ENCODE data around the gene DYRK4.

Gene DYRK4

DNA sequence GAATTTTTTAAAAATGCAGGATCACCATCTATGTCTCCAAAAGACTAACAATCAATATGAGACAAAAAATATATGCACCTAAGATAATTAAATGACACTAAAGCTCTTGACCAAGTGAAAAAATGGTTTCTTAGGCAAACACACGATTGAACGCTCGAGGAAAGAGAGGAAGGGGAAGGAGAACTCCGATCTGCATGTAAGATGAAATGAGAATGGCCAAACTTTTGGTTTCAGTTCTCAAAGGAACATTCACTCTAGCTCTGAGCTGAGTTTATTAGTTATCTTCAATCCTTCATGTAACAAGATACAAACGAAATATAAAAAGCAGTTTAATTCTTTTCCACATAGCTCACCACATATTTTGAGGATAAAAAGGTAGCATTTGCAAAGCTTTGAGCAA, 2.8 kb downstream of the DYRK4 start:
- no peak for DNase-seq

DNA sequence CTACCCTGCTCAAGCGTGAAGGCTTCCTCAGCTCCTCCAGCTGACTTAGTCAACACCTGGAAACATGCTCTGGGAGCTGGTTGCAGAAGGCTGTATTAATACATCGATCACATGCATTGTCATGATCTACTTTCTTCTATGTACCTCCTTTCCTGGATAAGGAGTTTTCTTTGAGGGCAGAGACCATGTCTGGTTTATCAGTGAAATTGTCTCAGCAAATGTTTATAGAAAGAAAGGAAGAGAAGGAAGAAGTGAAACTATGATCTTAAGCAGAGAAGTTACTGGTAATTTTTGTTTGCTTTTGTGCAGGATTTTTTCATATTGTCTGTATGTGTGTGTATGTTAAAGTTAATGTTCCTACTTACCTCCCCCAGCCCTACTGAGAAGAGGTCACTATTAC, 4.5 kb downstream of the DYRK4 start:
- no peak for DNase-seq

DNA sequence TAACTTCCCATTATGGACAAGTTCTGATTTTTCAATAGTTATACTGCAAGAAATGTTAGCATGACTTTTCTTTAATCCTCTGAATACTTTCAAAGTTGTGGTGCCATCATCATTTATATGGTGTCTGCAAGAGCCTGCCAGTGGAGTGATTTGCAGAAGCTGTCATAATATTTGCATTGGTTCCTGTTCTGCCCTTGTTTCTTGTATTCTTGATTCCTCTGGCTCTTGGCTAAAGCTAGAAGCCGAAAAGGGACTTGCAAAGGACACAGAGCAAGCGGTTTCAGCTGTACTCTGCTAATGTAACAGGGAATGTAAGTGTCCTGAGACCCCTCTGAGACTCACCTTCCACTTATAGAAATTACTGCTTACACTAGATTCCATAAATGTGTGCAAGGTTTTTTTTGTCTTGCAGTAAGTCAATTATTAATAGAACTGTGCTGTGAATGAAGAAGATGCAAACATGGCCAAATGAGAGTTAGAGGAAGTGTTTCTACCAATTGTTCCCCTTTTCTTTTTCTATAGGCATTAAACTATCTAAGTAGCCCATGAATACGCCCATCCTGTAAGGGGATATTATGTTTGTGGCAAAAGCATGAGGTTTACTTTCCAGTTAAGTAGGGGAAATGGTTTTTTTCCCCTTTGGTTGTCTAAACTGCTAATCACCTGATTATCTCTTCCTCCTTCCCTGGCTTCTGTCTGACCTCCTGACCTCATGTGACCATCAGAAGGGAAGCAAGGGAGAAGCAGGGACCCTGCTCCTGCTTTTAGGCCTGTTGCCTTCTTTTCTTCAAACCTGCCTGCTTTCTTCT, 5.3 kb downstream of the DYRK4 start:
- DNase-seq = peak; percentile 69

DNA sequence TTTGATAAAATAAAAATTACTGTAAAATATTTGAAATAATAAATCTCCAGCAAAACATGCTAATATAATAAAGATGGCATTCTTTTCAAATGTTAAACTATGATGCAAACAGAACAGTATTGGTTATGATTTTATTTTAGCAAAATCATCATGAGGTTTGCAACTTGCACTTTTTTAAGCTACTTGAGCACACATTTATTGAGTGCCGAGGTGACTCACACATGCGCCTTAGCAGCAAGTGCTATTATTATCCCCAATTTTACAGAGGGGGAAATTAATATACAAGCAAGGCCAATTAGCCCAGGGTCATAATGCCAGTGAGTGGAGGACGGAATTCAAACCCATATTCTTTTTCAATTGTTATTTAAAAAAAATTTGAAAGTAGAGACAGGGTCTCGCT, 7.3 kb downstream of the DYRK4 start:
- DNase-seq = no peak

DNA sequence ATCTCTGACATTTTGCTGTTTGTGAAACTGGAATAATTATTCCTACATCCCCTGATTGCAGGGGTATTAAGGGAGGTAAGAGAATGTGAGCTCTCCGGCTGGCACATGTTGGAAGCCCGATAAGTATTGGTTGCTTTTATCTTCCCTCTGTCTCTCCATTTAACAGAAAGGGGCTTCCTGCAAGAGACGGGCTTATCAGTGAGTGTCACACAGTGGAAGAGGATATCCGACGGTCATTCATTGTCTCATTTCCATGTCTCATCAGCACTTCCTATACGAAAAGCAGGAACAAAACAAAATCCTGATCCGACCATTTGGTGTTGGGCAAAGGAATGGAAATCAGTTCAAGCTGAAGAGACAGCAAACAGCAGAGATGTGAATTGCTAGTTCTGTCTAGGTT, 10.7 kb downstream of the DYRK4 start:
- DNase-seq = no peak

DNA sequence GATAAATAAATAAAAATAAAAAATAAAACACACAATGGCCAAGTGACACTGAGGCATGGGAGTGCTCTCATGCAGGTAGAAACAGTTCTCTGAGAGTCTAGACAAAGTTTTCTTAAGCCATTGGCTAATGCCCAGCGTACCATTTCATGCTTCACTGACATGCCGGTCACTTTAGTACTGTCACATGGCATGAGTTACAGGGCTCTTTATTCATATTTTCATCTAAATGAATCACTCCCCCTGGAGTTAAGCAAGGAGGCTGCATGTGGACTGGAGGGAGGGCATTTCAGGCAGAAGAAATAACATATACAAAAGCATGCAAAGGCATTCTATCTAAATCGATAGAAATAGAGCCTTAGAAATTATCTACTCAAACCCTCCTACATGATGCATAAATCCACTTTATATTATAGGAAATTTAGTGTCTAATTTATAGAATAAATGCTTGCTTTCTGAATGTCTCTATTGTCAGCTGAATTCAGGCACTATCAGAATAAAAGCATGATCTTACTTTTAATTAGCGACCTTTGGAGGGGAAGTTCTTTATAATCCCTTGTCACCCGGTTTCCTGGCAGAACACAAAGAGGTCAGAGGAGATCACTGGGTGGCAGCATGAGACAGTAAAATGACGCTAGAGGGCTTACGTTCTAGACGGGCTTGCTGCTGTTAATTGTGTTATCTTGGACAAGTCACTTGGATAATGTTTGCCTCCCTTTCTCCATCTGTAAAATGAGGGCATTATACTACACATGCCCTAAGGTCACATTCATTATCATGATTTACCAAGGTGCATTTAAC, 17.5 kb downstream of the DYRK4 start:
- DNase-seq = peak; percentile 38

DNA sequence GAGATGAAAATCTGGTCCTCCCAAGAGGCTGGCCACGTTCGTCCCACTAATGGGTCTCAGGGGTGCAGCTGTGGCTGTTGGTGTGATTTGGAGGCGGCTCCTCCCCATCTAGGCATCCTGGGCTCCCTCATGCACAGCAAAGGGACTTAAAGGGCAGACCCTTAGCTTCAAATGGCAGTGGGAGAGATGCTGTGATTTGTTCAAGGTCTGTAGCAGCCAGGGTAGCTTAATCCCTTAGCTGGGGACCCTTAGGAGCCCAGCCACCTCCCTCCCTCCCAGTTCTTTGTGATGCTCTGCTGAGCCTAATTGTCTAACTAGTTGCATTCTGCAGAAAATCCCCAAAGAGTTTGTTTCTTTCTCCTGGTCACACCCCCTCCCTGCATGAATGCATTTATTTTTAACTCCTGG, 18.3 kb downstream of the DYRK4 start:
- no peak for DNase-seq

DNA sequence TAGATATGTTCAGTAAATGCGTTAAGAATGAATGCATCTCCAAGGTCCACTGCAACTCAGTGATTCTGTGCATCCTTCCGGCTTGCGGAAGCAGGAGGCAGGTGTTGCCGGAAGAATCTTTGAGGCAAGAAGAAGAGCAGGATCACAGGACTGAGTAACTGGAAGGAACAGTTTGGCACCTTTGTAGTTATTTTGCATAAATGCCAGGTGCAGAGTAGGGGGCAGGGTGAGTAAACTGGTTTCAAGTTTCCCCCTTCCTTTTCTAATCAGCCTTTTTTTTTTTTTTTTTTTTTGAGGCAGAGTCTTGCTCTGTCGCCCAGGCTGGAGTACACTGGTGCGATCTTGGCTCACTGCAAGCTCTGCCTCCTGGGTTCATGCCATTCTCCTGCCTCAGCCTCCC, 22.3 kb downstream of the DYRK4 start:
- no peak for DNase-seq

DNA sequence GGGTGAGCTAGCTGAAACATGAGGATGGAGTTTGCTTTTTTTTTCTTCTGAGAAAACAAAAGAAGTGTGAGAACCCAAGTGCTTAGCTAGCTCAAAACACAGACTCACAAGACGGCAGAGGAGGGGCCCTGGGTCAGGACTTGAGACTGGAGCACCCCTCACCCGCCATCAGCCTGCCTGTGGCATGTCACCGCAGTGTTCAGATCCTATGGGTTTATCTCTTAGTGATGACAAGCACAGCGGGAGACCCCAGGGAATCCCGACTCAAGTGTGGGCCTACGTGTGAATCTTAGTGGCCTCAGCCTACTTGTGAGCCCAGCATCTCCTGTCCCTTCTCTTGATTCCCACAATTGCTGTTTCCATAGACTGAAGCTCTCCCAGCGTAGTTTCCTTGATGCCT, 22.9 kb downstream of the DYRK4 start:
- no peak for DNase-seq

DNA sequence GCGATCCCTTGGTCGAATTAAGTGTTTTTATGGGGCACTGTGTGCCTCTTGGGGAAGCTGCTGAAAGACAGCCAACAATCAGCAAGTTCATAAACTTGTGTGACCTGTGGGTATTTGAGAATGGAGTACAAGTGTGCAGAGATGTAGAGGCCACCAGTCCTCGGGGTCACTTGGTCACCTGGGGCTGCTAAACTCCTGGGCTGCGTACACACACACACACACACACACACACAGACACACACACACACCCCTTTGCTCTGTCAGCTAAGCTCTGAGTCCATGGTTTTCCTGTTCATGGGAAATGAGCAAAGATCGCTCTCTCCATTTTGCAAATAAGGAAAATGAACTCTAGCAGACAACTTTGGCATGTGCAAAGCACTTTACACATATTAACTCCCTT, 24.5 kb downstream of the DYRK4 start:
- no peak for DNase-seq

DNA sequence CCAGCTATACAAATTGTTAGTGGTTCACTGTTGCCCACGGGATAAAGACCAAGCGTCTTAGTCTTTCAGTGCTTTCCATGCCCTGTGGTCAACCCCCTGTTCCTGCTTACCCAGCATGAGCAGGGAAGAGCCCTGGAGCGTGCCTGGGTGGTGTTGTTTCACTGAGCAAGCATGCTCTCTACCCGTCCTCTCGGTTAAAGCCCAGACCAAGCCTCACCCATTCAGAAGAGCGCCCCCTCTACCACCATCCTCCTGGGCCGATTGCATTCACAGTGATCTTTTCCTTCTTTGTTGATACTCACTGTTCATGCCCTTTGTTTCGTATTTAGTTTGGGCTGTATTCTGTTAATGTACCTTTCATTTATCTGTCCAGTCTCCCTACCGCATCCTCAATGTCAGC, 25.1 kb downstream of the DYRK4 start:
- no peak for DNase-seq

DNA sequence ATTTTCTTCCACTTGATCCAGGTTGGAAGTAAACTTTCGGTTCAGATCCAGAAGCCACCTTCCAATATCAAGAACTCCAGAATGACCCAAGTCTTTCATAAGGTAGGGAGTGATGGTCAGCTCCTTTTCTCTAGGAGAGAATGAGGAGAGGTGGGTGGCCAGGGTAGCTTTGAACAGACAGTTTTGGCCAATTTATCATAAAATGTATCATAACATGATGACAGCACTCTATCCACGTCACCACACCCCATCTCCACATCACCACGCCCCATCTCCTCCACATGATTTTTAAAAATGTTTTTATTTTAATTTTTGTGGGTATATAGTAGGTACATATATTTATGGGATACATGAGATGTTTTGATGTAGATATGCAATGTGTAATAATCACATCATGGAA, 26.9 kb downstream of the DYRK4 start:
- no peak for DNase-seq

DNA sequence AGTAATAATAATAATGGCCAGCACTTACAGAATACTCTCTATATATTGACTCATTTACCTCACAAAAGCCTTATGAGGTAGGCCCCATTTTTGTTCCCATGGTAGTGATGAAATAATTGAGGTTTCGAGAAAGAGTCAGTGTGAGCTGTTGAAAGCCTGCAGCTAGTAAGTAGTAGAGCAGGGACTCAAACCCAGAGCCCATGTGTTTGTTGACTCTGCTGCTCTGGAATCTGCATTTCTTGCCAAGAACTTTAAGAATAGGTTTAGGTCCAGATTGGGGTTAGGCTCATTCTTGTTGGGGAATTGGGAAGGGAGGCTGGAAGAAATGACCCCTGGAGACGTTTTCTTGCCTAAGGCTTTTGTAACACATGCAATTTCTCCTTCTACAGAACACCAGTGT, 27.9 kb downstream of the DYRK4 start:
- DNase-seq = no peak

DNA sequence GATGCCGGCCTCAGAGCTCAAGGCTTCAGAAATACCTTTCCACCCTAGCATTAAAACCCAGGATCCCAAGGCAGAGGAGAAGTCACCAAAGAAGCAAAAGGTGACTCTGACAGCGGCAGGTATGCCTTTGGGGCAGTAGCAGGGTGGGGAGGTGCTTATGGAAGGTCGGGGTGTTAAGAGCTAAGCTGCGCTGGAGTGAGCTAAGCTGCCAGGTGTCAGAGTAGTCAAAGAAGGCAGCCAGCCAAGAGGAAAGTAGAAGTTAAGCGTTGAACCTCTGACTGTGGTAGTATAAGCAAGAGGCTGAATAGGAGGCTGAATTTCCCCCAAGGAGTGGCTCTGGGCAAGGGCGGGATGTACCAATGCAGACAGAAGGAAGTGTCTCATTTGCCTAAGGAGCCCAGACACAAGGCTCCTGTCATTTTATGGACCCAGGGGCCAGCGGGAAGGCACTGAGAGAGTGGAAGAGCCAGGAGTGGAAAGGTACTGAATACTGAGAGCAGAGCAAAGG, 29.2 kb downstream of the DYRK4 start:
- DNase-seq = no peak

DNA sequence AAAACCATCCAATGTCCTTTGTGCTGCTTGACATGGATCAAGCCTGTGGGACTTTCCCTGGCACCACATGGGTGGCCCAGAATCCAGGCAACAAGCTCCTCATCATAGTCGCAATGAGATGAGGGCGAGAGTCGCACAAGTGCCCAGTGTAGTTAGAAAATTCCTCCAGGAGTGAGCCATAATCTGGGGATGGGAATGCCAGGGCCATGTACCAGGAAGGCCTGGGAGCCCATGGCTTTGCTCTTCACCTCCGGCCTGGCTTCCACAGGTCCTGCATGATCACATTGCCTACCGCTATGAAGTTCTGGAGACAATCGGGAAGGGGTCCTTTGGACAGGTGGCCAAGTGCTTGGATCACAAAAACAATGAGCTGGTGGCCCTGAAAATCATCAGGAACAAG, 33.9 kb downstream of the DYRK4 start:
- DNase-seq = no peak

DNA sequence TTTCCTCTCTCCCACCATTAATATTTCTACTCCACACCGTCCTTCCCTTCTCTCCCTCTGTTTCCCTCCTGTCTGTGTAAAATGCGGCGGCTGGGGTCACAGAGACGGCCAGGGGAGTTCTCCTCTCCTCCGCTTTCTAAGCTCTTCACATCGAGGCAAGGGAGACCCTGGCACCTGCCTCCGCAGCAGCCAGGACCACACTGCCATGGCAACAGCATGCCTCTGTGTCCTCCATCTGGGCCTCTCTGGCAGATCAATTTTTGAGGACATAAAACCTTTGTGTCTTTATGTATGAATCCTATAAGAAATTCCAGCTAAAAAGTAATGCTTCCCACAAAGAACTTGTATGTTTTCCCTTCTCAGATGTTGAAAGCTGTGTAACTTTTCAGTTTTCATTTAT, 41.4 kb downstream of the DYRK4 start:
- DNase-seq = no peak

DNA sequence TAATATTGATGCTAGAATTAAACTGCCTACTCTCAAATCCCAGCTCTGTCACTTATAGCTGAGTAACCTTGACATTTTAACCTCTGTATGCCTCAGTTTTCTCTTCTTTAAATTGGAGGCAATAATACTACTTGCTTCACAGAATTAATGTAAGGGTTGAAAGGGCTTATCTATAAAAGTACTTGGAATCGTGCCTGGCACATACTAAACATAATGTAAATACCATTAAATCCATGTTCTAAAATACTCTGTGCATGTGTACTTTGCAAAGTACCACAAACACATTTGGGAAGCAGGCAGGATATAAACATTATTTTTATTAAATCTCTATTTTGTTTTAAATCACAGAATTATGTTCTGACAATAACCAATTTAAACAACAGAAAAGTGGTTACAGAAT, 41.9 kb downstream of the DYRK4 start:
- DNase-seq = no peak

DNA sequence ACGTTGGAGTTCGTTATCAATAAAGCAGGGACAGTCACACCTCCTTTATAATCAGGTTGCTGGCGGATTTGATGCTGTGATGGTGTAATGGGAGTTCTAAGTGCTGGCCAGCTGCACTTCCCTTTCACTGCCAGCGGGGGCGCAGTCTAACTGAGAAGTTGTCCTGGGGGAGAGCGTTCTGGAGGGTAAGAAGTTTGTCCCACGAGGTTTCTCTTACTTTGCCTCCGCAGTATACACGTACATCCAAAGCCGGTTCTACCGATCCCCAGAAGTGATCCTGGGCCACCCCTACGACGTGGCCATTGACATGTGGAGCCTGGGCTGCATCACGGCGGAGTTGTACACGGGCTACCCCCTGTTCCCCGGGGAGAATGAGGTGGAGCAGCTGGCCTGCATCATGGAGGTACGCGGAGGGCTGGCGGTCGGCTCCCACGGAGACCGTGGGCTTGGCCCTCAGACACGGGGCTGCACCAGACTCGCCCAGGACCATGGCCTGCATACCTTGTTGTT, 42.7 kb downstream of the DYRK4 start:
- peak; percentile 80 for DNase-seq

DNA sequence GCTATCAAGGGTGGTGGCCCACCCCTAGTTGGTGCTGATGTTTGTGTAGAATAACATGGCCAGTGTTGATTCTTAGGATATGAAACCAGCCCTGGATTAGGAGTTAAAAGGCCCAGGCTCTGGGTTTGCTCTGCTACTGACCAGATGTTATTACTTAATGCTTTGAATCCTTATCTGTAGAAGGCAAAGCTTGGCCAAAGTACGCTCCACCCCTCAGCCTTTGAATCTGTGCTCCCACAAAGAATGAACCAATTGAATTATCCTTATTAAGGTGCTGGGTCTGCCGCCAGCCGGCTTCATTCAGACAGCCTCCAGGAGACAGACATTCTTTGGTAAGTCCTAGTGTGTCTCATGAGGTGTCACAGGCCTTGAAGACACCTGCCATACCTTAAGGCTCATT, 45.0 kb downstream of the DYRK4 start:
- no peak for DNase-seq

DNA sequence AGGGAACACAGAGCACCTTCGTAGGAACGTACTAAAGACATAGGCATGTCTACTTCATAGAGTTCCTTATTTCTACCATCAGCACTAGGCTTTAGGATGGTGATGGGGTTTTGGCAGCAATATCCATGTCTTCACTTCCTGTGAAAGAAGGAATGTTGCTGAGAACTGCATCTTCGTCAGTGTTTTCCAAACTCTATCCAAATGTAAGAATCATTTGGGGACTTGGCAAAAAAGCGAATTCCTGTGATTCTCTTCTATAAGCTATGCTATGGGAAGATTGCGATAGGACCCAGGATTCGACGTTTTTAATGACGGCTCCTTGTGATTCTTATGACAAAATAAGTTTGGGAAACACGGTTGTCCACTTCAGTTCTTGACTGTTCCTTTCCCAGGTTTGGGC, 47.1 kb downstream of the DYRK4 start:
- DNase-seq = no peak

DNA sequence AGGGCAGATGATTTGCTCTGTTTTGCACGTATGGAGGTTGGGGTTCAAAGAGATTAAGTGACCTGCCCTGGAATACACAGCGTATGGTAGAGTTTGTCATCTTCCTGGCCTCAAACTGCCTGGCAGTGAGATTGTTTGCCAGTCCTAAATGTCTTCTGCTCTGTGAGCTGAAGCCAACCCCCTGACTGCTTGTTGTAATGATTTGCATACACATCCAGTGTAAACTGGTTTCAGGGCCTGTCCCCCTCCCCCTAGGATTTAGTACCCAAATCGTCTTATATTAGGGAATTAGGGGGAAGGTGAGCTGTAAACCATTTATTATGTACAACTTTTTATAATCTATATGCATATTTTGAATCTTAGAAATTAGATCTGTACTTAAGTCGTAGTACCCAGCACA, 48.5 kb downstream of the DYRK4 start:
- DNase-seq = no peak

DNA sequence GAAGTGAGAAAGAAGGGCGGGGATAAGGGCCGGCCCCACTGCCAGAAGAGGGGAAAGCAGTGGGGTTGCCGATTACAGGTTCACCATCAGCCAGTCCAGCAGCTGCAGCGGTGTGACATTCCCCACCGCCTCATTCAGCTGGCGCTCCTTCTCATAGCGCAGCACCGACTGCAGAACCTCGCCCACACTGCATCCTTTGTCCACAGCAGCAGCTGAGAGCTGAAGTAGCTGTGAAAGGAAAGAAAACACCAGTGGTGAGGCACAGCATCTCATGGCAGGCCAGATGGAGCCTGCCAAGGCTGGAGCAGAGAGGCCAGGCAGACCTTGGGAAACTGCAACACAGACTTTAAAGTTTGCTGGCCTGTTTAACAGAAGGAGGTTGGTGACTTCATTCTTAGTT, 53.7 kb downstream of the DYRK4 start:
- DNase-seq = no peak

DNA sequence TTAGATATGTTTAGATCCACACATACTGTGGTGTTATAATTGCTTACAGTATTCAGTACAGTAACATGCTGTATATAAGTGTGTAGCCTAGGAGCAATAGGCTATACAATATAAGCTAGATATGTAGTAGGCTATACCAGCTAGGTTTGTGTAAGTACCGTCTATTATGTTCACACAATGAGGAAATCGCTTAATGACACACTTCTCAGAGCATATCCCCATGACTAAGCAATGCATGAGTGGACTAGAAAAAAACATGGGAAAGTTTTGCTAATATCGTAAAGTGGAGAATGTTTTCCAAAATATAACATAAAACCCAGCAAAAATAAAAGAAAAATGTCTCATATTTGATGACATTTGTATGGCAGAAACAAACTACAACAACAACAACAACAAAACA, 59.5 kb downstream of the DYRK4 start:
- DNase-seq = no peak

DNA sequence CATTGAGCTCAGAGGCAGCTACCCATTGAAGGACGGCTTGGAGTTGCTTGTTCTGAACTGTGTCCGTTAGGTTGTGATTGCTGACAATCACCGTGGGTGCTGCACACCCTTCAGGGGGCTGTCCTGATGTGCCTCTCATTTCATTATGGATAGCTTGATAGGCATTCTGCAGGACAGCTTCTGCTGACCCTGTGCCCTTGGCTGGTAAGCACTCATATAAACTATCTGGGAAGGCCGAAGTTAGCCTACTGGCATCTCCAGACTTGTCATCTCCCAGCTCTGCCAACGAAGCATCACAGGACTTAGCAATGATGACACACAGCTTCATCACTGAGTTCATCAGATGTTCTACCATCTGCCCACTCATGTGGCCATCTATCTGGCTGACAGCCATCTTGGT, 64.5 kb downstream of the DYRK4 start:
- DNase-seq = no peak
